ENCODE data around the gene ARSA. TPM values are rescaled to one million over a fixed set of nuclear protein-coding genes. Genes with fewer than 3 reads are reported as not detected.
"Not testable (repeated sequence)": the region's sequence is repeated elsewhere in the genome, so short reads cannot be mapped to it uniquely, and the experiment has no call there.

ARSA gene
- total RNA-seq, 3 donors from 2014 or later (not counting 1 experiment from before 2014, with no cell fraction given), result 69.2 to 77.8 (median 69.3) TPM

- 93% methylated on average over 12 of the region's 12 CpGs for WGBS (ENCODE audit: insufficient coverage)
Measured at GRCh38 chr22:50665212-50665611, 37.3 kb upstream of the ARSA start.

DNA sequence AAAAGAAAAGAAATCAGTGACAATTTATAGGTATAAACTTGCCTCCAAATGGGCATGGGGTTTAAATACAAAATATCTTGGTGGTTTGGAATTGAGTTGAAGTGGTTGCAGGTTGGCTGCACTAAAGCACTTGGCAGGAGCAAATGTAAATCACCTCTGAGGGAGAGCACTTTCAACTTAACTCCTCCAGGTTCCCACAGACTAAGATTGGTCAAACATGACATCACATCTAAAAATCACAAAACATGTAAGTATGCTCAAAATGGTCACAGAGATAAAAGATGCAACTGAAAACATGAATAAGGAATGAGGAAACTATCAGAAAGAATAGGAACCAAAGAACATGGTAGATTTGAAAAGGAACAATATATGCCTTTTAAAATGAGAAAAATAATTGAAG lies 32.4 kb upstream of the ARSA start:
- Mint-ChIP-seq H3K4me3 (no peak overlapping the region), H3K27me3 (ENCODE audit: low read depth in 2 of 2) (peaks cover 6 to 13% of the 10 kb centered on the region in 2 donors), H3K27ac (no peak overlapping the region), H3K4me1 (no peaks in the 10 kb centered on the region), H3K9me3 (no peaks in the 10 kb centered on the region), H3K36me3 (no peaks in the 10 kb centered on the region)
- Histone ChIP-seq H3K27me3 (ENCODE audit: control insufficient read depth, insufficient read depth, low read length) (no peaks in the 10 kb centered on the region), H3K36me3 (ENCODE audit: control insufficient read depth, insufficient read depth, low read length) (no peaks in the 10 kb centered on the region), H3K9me3 (ENCODE audit: control insufficient read depth, insufficient read depth, low read length) (no peaks in the 10 kb centered on the region), H3K4me3 (ENCODE audit: low read length) (no peak overlapping the region), H3K27ac (ENCODE audit: low read length) (no peak overlapping the region), H3K4me1 (ENCODE audit: control insufficient read depth, insufficient read depth, low read length) (no peaks in the 10 kb centered on the region)
- TF ChIP-seq, protein P1, sequence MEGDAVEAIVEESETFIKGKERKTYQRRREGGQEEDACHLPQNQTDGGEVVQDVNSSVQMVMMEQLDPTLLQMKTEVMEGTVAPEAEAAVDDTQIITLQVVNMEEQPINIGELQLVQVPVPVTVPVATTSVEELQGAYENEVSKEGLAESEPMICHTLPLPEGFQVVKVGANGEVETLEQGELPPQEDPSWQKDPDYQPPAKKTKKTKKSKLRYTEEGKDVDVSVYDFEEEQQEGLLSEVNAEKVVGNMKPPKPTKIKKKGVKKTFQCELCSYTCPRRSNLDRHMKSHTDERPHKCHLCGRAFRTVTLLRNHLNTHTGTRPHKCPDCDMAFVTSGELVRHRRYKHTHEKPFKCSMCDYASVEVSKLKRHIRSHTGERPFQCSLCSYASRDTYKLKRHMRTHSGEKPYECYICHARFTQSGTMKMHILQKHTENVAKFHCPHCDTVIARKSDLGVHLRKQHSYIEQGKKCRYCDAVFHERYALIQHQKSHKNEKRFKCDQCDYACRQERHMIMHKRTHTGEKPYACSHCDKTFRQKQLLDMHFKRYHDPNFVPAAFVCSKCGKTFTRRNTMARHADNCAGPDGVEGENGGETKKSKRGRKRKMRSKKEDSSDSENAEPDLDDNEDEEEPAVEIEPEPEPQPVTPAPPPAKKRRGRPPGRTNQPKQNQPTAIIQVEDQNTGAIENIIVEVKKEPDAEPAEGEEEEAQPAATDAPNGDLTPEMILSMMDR (IDR thresholded peaks at IDR 0.05), result no peak
- DNase-seq (no peak), ATAC-seq (no peak)
- intact Hi-C loops (cut with micrococcal nuclease), result no loop called here

More at GRCh38 chr22:50665212-50665611, 37.3 kb upstream of the ARSA start:
- H3K4me1 ChIP-seq (ENCODE audit: control insufficient read depth, insufficient read depth, low read length), result no peaks in the 10 kb centered on the region
- intact Hi-C loops (cut with micrococcal nuclease), result no loop called here
- no peaks in the 10 kb centered on the region for H3K36me3 Mint-ChIP-seq
- TF ChIP-seq, protein P1 (IDR thresholded peaks at IDR 0.05), result no peak
- no peak overlapping the region for H3K27ac ChIP-seq (ENCODE audit: low read length)
- no peaks in the 10 kb centered on the region for H3K36me3 ChIP-seq (ENCODE audit: control insufficient read depth, insufficient read depth, low read length)
- H3K27me3 Mint-ChIP-seq (ENCODE audit: low read depth in 2 of 2), result peaks cover 11 to 27% of the 10 kb centered on the region in 2 donors
- H3K9me3 Mint-ChIP-seq, result no peaks in the 10 kb centered on the region
- H3K9me3 ChIP-seq (ENCODE audit: control insufficient read depth, insufficient read depth, low read length), result no peaks in the 10 kb centered on the region
- DNase-seq (no peak), ATAC-seq (no peak)
- H3K4me1 Mint-ChIP-seq, result no peaks in the 10 kb centered on the region
- H3K4me3 ChIP-seq (ENCODE audit: low read length), result no peak overlapping the region
- H3K27me3 ChIP-seq (ENCODE audit: control insufficient read depth, insufficient read depth, low read length), result peaks cover 4% of the 10 kb centered on the region
- H3K4me3 Mint-ChIP-seq, result no peak overlapping the region
- no peak overlapping the region for H3K27ac Mint-ChIP-seq

DNA sequence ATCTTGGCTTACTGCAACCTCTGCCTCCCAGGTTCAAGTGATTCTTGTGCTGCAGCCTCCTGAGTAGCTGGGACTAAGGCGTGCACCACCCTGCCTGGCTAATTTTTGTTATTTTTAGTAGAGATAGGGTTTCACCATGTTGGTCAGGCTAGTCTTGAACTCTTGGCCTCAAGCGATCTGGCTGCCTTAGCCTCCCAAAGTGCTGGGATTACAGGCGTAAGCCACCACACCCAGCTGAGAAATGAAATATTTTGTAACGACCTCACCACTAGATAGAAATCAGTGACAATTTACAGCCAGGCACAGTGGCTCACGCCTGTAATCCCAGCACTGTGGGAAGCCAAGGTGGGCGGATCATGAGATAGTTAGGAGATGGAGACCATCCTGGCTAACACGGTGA lies 31.8 kb upstream of the ARSA start:
- H3K27ac ChIP-seq (ENCODE audit: low read length); H3K27ac Mint-ChIP-seq; H3K4me1 Mint-ChIP-seq; H3K4me3 Mint-ChIP-seq; intact Hi-C loops (cut with micrococcal nuclease); H3K9me3 Mint-ChIP-seq; H3K27me3 ChIP-seq (ENCODE audit: control insufficient read depth, insufficient read depth, low read length); H3K4me1 ChIP-seq (ENCODE audit: control insufficient read depth, insufficient read depth, low read length); H3K36me3 Mint-ChIP-seq; H3K4me3 ChIP-seq (ENCODE audit: low read length); H3K9me3 ChIP-seq (ENCODE audit: control insufficient read depth, insufficient read depth, low read length); ATAC-seq; DNase-seq; H3K36me3 ChIP-seq (ENCODE audit: control insufficient read depth, insufficient read depth, low read length): not testable (repeated sequence)
- peaks cover 6 to 13% of the 10 kb centered on the region in 2 donors for H3K27me3 Mint-ChIP-seq (ENCODE audit: low read depth in 2 of 2)
- whole genome bisulfite sequencing (ENCODE audit: insufficient coverage), result 94% methylated on average over 5 of the region's 7 CpGs

- no peaks in the 10 kb centered on the region for H3K9me3 Mint-ChIP-seq
- whole genome bisulfite sequencing (ENCODE audit: insufficient coverage), result 76% methylated on average over 4 of the region's 4 CpGs
- no peaks in the 10 kb centered on the region for H3K36me3 Mint-ChIP-seq
- Histone ChIP-seq H3K27ac (ENCODE audit: low read length) (no peak overlapping the region), H3K4me3 (ENCODE audit: low read length) (no peak overlapping the region), H3K4me1 (ENCODE audit: control insufficient read depth, insufficient read depth, low read length) (no peaks in the 10 kb centered on the region), H3K9me3 (ENCODE audit: control insufficient read depth, insufficient read depth, low read length) (no peaks in the 10 kb centered on the region), H3K27me3 (ENCODE audit: control insufficient read depth, insufficient read depth, low read length) (no peaks in the 10 kb centered on the region), H3K36me3 (ENCODE audit: control insufficient read depth, insufficient read depth, low read length) (no peaks in the 10 kb centered on the region)
- H3K27me3 Mint-ChIP-seq (ENCODE audit: low read depth in 2 of 2), result peaks cover 6 to 9% of the 10 kb centered on the region in 2 donors
- H3K27ac Mint-ChIP-seq, result no peak overlapping the region
- H3K4me1 Mint-ChIP-seq, result no peaks in the 10 kb centered on the region
- DNase-seq, result no peak
- no peak overlapping the region for H3K4me3 Mint-ChIP-seq
- no peak for ATAC-seq
- intact Hi-C loops (cut with micrococcal nuclease), result no loop called here
- TF ChIP-seq, protein P1 (IDR thresholded peaks at IDR 0.05), result no peak
Measured at GRCh38 chr22:50657925-50658324, 30.0 kb upstream of the ARSA start.
